T-helper 2 cell treated with Interferon-gamma antibody and Interleukin-4, amounts not matched to agents 100 ng/mL and 5 ng/mL, for 36 hours (primary cell): Measurements from ENCODE around the gene TBCC. TPM values are rescaled to one million over a fixed set of nuclear protein-coding genes. Genes with fewer than 3 reads are reported as not detected.

Experiments
- intact Hi-C: fragments of 100-400 bp; cut with micrococcal nuclease; formaldehyde crosslinking; loops from one replicate; pipeline ENCODE4 v1.15.1; 2023
- total RNA-seq: library from RNA; stranded (reverse); gene quantifications from 2 replicates; pipeline ENCODE4 v1.2.3, GENCODE V29; 2022

The TBCC gene
- total RNA-seq, 1 donor from 2014 or later = 29.0 TPM

DNA sequence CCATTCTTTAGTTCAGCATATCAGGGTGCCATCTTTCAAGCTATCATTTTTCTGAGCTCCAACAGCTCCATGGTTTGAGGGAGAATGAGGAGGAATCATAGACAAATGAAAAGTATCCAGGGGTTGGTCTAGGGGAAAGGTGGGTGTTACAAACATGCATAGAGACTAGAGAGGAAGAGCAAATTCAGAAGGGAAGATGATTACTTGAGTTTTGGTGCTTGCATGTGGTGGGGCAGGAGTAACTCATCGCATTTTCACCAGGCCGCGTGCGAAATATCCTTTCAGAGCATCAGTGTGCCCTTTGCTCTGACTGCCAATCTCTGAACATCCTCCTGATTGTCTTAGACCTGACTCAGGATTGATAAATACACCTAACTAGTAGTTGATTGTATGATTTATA, 28.3 kb upstream of the TBCC start:
- intact Hi-C loops = loop anchor here (5.0 to 10.0 kb wide), 3 partner anchors 209 to 1699 kb away; partner anchors contain the start of genes NFYA, OARD1, SRF and UBR2

DNA sequence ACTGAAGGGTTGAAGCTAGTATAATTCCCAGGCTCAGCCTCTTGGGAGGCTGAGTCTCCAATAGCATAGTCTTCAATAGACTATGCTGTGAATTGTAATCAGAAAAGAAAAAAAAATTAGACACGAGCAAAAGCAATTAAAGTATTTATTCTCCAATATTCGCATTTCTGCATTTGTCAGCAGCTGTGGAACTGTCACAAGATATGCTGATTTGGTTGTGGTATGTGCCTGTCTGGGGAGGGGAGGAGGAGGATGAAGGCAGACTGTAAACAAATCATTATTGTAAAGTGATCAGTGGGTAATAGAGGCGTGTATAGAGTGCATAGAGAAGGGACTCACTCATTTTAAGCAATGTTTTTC, 25.8 kb upstream of the TBCC start:
- intact Hi-C loops = loop anchor here (1.0 to 10.0 kb wide), 6 partner anchors 11 to 1697 kb away; partner anchors contain the start of genes BICRAL, NFYA, OARD1 and RPL7L1

DNA sequence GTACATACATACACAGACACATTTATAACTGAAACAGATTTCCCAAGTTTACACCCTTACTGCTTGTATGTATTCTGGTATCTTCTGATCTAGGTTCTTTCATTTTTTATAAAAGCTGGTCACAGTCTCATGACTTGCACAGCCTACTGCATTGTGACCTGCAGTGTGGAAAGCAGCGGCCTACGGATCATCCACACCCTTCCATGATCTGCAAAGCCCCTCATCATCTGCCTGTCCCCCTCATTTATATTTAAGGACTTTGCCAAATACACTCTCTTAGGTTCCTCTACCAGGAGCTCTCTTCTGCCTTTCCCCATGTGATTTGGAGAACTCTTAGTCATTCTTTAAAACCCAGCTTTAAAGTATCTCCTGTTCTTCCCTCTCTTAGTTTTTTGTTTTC, 23.9 kb upstream of the TBCC start:
- intact Hi-C loops = loop anchor here (5.0 to 10.0 kb wide), 3 partner anchors 205 to 1695 kb away; partner anchors contain the start of genes NFYA, OARD1, SRF and UBR2

DNA sequence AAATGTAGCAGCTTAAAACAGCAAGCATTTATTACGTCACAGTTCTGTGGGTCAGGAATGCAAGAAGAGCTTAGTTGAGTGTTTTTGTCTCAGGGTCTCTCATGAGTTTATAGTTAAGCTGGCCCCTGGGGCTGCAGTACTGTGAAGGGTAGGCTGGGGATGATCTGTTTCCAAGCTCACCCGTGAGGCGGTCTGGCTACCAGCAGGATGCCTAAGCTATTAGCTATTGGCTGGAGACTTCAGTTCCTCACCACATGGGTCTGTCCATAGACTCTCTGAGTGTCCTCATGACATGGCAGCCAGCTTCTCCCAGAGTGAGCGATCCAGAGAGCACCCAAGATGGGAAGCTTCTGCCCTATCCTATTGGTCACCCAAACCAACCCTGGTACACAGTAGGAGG, 23.1 kb upstream of the TBCC start:
- intact Hi-C loops = no loop called here

DNA sequence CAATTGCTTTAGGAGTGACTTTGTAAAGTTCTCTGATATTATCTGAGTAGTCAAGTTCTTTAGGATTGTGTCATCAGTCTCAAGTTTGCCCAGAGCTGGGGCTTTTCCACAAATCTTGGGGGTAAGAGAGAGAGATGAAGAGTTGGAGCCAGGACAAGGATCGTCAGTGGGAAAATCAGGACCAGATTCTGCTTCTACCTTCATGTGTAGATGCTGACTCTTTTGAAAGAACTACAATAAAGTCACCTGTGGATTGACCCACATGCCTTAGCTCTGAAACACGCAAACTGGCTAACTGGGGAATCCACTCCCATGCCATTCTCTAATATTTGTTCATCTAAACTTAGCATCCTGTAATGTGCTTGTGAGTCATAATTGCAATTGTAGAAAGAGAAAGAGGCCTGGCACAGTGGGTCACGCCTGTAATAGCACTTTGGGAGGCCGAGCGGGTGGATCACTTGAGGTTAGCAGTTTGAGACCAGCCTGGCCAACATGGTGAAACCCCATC, 20.3 kb upstream of the TBCC start:
- intact Hi-C loops = no loop called here

DNA sequence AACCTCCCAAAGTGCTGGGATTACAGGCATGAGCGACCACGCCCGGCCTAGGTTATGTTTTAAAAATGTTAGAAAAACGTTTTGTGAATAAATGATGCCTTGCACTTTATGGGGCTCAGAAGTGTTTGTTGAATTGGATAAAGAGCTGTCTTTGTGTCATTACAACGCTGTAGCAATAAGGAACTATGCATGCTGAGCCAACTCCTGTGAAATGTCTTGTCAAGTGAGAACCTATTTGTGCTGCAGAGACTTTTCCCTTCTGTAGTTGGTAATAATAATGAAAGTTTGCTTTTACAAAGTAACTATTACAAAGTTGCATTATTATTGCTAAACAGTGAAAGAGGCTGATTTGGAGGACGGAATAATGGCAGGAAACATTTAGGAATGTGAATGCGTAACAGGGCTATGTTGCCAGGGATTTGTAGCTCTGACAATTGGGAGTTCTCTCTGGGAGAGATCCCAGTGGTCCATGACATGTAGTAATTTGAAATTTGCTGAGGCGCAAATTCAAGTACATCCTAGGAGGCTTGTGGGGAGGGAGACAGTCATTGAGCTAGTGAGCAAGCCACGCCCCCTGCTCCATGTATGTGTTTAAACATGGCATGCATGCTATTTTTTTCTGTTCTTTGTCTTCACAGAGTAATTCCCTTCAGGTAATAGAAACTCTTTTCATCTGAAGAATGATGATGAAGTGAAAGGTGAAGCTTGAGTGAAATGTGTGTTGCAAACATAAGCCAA, 19.2 kb upstream of the TBCC start:
- intact Hi-C loops = no loop called here

DNA sequence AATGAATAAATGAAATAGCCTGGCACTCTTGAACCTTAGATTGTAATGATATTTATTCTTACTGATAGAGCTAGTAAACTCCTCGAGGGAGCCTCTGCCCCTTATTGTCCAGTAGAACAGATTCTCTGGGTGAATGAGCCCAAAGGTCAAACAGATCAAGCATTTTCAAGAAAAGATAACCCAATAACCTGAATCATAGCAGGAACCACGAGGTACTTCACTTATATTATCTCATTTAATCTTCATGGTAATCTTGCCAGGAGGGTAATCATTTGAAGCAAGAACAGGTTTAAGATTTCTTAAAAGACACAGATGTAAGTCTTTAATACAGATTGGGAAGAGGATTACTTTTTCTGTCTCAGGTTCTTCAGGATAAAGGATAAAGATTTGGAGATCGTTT, 17.0 kb upstream of the TBCC start:
- intact Hi-C loops = no loop called here

DNA sequence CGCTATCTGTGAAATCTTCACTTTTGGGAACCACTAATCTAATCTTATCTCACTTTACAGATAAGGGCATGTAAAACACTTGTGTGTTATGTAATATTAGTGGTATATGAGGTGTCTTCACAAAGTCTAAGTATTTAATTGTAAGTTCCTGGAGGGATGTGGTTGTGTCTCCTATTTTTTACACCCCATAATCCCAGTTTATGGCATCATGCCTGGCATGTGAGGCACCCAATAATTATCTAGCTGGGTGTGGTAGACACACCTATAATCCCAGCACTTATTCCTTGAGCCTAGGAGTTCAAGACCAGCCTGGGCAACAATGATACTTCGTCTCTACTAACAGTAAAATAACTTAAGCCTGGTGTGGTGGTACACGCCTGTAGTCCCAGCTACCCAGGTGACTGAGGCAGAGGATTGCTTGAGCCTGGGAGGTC, 16.5 kb upstream of the TBCC start:
- intact Hi-C loops = no loop called here

DNA sequence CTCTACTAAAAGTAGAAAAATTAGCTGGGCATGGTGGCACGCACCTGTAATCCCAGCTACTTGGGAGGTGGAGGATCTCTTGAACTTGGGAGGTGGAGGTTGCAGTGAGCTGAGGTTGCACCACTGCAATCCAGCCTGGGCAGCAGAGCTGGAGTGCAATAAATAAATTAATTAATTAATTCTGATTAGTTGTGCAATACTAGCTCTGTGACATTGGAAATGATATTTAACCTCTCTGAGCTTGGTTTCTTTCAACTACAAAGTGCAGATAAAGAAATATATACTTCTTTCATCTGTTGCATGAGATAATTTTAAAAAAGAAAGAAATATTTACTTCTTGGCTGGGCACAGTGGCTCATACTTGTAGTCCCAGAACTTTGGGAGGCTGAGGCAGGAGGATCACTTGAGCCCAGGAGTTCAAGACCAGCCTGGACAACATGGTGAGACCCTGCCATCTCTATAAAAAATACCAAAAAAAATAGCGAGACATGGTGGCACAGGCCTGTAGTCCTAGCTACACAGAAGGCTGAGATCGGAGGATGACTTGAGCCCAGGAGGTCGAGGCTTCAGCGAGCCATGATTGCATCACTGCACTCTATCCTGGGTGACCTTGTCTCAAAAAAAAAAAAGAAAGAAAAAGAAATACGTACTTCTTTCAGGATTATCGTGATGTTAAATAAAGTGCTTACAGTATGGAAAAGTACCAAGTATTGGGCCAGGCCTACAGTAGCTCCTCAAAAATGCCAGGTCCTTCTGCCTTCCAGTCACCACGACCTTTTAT, 15.6 kb upstream of the TBCC start:
- intact Hi-C loops = no loop called here

DNA sequence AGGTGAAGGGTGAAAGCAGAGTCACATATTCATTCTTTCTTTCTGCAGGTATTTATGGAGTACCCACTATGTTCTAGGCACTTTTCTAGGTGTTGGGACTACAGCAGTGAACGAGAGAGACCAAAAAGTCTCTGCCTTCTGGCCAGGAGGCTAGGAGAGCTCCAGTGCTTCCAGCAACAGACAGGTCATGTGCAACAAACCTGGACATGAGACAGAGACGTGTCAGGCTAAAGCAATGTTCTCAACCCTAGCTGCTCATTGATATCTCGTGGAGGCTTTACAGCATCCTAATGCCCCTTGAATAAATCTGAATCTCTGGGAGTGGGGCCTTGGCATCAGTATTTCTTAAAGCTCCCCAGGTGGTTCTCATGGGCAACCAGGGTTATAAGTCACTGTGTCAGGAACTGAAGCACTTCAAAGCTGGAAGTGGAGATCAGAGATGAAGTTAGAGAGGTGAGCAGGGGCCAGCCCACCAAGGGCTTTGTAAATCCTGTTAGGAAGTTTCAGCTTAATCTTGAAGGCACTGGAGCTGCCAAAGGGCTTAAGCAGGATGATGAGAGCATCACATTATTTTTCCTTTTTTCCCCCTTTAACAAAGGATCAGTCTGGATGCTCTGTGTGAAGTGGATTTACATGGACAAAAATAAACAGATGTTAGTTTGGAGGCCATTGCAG, 13.0 kb upstream of the TBCC start:
- intact Hi-C loops = loop anchor here (10.0 kb wide), 1 partner anchor 1134 kb away; no protein-coding TSS in a partner anchor

DNA sequence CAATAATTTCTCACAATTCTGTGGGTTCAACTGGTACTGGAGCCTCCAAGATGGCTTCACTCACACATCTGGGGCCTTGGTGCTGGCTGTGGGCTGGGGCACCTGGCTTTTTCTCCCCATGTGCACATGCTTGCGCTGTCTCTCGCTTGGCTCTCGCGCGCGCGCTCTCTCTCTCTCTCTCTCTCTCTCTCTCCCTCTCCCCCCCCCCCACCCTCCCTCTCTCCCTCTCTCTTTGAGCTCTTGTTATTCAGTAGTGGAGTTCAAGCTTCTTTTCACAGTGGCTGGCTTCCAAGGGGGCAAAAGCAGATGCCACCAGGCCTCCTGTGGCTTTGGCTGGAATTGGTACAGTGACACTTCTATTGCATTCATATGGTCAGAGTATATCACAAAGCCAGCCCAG, 10.8 kb upstream of the TBCC start:
- intact Hi-C loops = loop anchor here (10.0 kb wide), 1 partner anchor 1132 kb away; no protein-coding TSS in a partner anchor

DNA sequence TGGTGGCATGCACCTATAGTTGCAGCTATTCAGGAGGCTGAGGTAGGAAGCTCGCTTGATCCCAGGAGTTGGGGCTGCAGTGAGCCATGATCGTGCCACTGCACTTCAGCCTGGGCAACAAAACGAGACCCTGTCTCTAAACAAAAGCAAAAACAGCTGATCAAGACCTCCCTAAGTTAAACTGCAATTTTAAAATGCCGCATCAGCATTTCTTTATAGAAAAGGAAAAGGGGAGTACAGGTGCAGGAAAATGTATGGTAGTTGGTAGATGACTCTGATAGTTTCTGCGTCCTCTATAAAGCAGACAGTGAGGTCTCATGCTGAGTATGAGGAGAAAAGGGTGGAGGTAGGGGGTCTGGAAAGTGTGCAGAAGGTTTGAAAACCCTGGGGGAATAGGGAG, 8.9 kb upstream of the TBCC start:
- intact Hi-C loops = loop anchor here (10.0 kb wide), 1 partner anchor 1130 kb away; no protein-coding TSS in a partner anchor

DNA sequence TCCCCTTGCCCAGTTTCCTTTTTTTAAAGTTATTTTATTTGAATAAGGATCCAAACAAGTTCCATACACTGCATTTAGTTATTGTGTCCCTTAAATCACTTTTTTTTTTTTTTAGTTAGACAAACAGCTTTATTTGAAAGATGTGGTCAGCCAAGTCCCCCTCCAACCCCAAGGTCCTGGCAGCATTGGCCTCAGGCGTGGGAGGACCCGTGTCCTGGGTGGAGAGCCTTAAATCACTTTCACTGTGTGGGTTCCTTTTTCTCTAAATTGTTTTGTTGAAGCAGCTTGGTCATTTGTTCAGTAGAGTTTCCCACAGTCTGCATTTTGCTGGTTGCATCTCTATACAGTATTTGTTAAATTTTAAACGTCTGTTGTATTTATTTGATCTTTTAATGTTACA, 5.2 kb upstream of the TBCC start:
- intact Hi-C loops = loop anchor here (10.0 kb wide), 1 partner anchor 1126 kb away; no protein-coding TSS in a partner anchor

DNA sequence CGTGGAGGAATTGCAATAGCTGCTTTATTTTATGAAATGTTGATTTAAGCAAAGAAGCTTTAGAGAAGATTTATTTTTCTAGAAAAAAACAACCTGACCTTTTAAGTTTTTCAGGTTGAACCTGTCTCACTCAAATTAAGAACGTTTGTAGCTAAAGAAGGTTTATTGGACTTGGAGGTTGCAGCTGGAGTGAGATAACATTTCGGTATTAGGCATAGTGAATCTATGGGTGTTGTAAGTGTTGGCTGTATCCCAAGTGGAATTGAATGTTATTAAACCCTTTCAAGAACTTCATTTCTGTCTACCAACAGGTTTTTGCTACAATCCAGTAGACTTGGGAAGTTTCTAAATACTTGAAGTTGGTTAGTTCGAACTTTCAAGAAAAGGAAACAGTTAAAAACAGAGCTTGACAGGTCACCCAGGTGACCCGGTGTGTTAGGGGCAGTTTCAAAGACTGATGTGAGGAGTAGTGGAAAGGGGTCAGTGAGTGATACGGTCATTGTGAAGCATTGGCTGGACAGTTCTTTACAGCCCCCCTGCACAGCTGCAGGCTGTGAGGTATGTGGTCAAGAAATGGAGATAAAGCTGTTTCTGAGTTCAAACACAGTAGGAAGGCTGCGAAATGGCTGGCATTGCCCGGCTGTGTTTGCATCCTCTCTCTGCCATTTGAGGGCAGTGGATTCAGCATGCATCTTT, 2.4 kb upstream of the TBCC start:
- intact Hi-C loops = loop anchor here (5.0 kb wide), 1 partner anchor 424 kb away; the partner anchor contains the start of gene SRF

DNA sequence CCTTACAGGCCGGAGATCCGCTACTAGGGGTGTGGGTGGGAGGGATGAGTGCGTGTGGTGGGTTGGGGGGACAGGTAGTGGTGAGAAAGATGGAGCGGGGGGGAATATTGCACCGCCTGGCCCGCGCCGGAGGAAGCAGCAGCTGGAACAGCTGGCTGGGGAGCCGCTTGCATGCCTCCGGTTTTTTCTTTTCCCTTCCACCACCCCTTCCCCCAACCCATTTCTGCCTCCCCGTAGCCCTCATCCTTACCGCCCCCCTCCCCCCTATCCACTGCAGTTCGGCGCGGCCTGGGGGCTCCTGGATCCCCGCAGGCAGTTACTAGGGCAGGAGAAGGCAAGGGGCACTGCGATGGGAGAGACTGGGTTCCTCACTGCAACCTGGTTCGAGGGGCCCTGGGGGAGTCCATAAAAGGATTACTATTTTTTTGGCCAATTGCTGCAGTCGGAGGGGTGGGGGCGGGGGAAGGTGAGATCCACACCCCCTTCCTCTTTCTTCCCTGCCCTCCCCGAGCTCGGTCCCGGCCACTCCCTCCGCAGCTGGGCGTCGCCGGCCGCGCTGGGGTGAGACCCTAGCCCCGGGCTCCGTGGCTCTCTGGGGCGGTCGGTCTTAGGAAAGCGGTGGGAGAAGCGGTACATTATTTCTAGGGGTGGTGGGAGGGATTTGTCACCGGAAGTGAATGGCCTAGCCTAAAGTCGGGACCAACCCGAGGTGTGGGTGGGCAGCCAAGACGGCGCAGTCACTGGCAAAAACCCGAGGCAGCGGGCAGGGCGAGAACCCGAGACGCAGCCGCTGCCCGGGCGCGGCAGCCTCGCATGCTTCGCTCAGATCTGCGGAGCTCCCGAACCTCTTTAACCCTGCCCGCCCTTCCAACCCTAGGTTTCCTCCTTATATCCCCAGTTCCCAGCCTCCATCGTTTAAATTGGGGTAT, 824 bp upstream of the TBCC start:
- intact Hi-C loops = loop anchor here (1.0 to 5.0 kb wide), 12 partner anchors 20 to 529 kb away; partner anchors contain the start of genes BICRAL, CNPY3, MEA1 and MRPS10

DNA sequence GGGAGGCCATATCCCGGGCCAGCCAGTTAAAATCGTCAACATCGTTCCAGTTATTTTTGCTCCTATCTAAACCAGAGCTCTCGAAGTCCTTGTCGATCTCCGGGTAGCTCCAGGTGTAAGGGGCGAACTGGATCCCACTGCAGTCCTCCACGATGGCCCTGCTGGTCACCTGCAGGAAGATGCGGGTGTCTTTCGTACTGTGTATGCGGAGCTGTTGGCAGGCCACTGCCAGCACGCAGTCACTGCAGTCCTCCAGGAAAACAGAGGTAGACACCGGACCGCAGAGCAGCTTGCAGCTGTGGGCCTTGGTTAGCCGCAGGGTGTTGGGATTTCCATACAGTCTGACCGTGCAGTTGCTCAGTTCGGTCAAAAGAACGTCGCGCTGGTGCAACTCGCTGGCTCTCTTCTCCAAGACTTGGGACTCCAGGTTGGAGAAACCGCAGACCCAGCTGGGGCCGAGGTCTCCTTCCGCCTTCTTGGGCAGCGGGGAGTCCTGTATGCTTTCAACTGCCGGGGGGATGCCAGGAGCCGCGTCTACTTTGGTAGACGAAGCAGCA, 742 bp downstream of the TBCC start:
- intact Hi-C loops = loop anchor here (5.0 kb wide), 1 partner anchor 427 kb away; the partner anchor contains the start of gene SRF

DNA sequence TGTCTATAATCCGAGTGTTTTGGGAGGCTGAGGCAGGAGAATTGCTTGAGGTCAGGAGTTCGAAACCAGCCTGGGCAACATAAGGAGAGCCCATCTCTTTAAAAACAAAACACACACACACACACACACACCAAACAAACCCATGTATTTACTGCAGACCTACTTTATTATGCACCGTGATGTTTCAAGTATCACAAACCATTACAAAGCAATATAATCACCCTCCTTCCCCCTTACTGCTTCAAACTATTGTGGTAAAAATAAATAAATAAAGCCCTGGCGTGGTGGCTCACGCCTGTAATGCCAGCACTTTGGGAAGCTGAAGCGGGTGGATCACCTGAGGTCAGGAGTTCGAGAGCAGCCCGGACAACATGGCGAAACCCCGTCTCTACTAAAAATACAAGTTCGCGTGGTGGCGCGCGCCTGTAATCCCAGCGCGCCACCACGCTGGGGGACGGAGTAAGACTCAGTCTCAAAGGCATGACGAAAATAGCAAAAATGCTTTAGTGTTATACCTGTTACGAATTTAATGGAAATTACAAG, 1.5 kb downstream of the TBCC start:
- intact Hi-C loops = no loop called here

DNA sequence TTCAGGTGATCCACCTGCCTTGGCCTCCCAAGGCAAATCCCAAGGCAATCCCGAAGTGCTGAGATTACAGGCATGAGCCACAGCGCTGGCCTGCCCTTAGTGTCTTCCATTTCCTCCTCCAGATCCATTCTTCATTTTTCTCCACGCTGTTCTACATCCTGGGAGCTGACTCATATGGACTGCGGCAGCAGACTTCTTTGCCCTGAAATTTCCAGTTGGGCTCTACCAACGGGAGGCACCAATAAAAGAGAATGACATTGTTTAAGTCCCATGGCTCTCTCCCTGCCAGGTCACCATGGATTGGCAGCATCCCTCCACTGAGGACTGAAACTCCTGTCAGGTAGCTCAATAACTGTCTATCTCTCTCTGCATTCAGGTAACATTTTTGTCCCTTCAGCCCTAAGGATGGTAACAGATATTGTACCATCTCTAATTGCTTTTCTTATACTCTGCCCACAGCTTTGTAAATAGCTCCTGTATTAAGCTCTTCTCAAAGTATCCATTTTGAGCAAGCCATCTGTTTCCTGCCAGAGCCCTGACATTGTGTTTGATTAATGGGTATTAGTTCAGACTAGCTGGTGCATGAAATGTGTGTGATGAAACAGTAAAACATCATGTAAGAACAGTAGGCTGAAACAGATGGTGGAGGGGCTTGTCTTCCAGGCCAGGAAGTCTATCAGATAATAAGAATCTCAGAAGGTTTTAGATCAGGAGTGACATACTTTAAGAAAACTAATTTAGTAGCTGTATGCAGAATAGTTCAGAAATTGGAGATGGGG, 3.6 kb downstream of the TBCC start:
- intact Hi-C loops = no loop called here
